AG10803 (cell line): ENCODE measurements around the gene PGPEP1.

Experiments used
- DNase-seq: peaks from one replicate; pipeline ENCODE4 v3.0.0; 2010; ENCODE audit warnings: low read depth
- H3K4me3 ChIP-seq: 2 replicates; pipeline ENCODE4 v1.5.1; 2011; ENCODE audit warnings: mild to moderate bottlenecking, low read length, control low read depth
- TF ChIP-seq, protein P1 (sequence below): conservative IDR thresholded peaks from 2 replicates; pipeline ENCODE4 v1.5.1; 2011; ENCODE audit warnings: mild to moderate bottlenecking, low read length, control low read depth, inconsistent platforms

The PGPEP1 gene, protein sequence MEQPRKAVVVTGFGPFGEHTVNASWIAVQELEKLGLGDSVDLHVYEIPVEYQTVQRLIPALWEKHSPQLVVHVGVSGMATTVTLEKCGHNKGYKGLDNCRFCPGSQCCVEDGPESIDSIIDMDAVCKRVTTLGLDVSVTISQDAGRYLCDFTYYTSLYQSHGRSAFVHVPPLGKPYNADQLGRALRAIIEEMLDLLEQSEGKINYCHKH

DNA sequence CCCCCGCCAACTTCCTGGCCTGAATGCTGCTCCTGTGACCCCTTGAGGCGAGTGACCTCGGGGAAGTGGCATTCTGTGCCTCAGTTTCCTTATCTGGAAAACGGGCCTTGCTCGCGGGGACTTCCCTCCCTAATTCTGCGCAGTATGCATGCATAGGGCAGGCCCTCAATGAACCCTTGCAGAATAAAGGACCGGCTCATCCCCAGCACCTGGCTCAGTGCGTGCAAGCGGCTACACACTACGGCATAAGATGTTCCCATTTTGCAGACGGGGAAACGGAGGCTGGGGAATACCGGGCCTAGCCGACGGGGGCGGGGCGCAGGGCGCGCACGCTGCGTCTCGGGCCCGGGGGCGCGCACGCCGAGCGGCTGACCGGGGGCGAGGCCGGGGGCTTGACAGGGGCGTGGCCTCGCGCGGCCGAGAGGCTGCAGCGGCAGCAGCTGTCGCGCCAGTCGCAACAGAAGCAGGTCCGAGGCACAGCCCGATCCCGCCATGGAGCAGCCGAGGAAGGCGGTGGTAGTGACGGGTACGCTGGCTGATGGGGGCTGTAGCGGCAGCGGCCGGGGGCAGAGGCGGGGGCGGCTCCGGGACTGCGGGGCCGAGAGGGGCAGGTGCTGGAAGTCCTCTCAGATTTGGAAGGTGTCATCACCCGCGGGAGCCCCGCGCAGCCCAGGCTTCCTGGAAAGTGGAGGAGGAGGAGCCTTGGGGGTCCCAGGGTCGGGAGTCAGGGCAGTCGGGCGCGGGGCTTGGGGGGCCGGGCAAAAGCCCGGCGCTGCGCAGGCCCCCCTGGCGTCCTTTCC lies at the start of gene PGPEP1:
PGPEP1 (plus strand) TSS at position 409 of the 800 bp plus-strand sequence; CDS start at position 493, 84 bp downstream.
- TF ChIP-seq, protein P1, sequence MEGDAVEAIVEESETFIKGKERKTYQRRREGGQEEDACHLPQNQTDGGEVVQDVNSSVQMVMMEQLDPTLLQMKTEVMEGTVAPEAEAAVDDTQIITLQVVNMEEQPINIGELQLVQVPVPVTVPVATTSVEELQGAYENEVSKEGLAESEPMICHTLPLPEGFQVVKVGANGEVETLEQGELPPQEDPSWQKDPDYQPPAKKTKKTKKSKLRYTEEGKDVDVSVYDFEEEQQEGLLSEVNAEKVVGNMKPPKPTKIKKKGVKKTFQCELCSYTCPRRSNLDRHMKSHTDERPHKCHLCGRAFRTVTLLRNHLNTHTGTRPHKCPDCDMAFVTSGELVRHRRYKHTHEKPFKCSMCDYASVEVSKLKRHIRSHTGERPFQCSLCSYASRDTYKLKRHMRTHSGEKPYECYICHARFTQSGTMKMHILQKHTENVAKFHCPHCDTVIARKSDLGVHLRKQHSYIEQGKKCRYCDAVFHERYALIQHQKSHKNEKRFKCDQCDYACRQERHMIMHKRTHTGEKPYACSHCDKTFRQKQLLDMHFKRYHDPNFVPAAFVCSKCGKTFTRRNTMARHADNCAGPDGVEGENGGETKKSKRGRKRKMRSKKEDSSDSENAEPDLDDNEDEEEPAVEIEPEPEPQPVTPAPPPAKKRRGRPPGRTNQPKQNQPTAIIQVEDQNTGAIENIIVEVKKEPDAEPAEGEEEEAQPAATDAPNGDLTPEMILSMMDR = no peak
- peak within 1 kb of the TSS; percentile 81 for H3K4me3 ChIP-seq
- peak; percentile 43 for DNase-seq

DNA sequence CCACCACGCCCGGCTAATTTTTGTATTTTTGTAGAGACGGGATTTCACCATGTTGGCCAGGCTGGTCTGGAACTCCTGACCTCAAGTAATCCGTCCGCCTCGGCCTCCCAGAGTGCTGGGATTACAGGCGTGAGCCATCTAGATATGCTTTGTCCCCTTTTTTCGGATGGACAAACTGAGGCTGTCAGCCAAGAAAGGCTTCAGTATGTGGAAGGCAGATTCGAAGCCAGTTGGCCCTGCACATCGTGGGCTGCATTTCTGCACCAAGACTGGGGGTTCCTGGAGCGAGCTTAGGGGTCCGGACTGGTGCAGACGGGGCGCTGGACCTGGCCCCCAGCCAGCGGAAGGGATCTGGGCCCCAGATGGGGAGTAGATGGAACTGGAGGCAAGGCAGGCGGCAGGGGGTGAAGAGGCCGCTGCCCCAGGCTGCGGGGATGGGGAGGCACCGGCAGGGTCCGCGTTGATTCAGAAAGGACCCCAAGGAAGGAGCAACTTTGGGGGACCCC lies 49.3 kb upstream of the PGPEP1 start:
- peak overlapping the region; percentile 73 for H3K4me3 ChIP-seq
- no peak for DNase-seq

DNA sequence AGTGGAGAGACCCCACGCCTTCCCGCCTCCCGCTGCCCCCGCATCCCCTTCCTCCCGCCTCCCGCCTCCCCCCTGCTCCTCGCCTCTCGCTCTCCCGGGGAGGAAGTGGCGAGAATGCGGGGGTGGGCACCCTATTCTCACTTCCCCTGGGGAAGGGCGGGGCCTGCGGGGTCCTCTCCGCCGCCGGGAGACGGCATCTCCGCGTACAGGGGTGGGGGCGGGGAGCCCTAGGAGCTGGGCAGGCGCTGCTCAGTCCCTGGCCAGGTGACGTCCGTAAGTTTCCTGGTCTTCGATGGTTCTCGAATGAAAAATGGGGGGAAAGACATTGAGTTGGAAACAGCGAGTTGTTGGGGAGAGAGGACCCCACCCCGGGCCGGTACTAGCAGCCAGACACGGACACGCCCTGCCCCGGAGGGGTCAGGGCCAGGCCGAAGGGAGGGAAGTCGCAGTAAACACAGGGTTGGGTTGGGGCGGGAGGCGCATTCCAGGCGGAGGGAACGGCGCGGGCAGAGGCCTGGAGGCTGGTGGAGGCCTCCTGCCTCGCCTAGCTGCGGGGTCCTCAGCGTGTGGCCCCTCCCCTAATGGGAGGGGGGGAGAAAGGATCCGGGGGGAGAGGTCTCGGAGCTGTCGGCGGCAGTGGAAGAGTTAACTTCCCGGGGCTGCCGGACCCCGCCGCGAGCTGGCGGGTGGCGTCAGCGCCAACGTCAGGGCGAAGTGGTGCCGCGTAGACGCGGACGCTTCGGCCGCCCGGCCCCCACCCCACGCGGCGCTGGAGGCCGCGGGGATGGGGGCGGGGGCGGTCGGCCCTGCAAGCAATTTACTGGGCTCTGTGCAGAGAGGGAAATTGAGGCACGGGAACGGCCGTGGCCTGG lies 48.6 kb upstream of the PGPEP1 start:
- DNase-seq = peak; percentile 73
- TF ChIP-seq, protein P1 = no peak

More for the DNA sequence above, 49.3 kb upstream of the PGPEP1 start:
- TF ChIP-seq, protein P1 = no peak

DNA sequence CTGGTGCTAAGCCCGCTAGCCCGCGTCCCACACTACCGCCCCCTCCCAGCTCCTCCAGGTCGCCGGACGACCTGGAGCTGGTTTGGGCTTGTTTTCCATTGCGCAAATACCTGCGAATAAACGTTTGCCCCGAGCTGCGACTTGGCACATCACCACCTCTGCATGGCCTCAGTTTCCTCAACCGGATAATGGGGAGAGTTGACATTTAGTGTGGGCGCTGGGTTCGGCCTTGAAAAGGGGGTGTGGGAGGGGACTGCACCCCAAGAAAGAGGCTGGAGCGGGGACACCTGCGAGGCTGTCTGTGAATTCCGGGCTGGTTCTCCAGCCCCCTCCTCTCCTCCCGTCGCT lies 48.0 kb upstream of the PGPEP1 start:
- DNase-seq = no peak
- peak overlapping the region; percentile 73 for H3K4me3 ChIP-seq
- TF ChIP-seq, protein P1 = no peak

More for the DNA sequence above, 48.6 kb upstream of the PGPEP1 start:
- peak overlapping the region; percentile 73 for H3K4me3 ChIP-seq

DNA sequence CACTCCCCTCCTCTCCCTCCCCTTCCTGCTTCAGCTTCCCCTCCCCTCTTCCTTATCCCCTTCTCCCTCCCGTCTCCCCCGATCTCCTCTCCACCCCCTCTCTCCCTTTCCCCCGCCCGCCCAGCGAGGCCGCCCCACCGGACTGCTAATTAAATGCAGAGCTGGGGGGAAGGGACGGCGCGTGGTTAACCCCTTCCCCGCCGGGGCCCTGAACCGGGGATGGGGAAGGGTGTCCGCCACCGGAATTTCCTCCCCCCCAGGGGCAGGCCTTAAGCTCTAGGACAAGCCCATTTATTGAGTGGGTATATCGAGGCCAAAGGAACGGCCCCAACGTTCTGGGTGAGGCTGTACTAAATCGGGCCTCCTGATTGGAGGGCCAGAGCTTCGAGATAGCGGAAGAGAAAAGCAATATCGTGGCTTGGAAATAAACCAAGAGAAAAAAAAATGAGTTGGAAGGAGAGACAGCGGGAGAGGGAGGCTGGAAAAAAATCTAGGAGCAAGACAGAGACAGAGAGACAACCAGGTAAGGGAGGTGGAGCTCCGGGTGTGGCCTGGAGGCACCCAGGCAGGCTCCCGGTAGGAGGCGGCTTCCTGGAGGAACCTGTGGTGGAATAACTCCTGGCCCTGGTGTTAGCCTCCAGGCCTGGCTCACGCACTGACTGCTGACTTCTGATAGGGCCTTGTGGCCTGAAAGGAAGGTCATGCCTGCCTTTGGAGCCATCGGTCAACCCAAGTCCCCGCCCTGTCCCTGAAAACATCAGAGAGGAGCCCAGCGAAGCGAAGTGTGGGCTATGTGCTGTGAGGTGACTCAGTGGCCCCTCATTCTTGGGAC lies 47.4 kb upstream of the PGPEP1 start:
- peak overlapping the region; percentile 73 for H3K4me3 ChIP-seq
- DNase-seq = peak; percentile 69
- TF ChIP-seq, protein P1 = no peak; the same call in 1 of the 2 replicates

DNA sequence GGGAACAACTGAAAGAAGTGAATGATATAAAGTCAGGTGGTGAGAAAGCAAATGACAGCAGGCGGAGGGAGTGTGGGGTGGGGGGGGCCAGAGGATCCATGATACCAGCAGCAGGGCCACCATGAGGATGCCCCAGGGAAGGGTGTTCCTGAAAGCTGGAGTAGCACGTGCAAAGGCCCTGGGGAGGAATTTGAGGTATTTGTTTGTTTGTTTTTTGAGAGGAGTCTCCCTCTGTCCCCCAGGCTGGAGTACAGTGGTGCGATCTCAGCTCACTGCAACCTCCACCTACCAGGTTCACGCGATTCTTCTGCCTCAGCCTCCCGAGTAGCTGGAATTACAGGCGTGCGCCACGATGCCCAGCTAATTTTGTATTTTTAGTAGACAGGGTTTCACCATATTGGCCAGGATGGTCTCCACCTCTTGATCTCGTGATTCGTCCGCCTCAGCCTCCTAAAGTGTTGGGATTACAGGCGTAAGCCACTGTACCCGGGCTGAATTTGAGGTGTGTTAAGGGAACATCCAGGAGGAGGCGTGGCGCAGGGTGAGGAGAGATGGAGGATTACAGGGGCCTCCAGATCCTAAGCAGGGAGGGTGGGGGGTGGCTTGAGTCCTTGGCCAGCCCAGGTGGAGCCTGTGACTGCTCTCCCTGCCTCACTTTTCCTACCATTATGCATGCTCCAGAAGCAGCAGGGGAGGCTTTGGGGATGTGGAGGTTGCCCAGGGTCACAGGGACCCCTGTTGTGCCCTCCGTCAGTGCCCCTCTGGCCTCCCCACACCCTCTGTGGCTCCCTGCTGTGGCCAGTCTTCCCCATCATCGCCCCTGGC lies 46.5 kb upstream of the PGPEP1 start:
- no peak for DNase-seq
- TF ChIP-seq, protein P1 = no peak
- H3K4me3 ChIP-seq = no peak overlapping the region; the same call in 1 of the 2 replicates
